VCaP (cell line): ENCODE results near the gene METTL23.
A peak's percentile ranks its signal among the peaks of the same experiment; 100 is the strongest.

Source experiments
- H3K27ac ChIP-seq: fragments of 450-650 bp; 2 replicates; pipeline ENCODE4 v1.5.1; 2017
- TF ChIP-seq, protein P1 (sequence below): fragments of 450-650 bp; conservative IDR thresholded peaks from 2 replicates; pipeline ENCODE4 v1.5.1; 2017; ENCODE audit warnings: mild to moderate bottlenecking, moderate library complexity

Gene METTL23

DNA sequence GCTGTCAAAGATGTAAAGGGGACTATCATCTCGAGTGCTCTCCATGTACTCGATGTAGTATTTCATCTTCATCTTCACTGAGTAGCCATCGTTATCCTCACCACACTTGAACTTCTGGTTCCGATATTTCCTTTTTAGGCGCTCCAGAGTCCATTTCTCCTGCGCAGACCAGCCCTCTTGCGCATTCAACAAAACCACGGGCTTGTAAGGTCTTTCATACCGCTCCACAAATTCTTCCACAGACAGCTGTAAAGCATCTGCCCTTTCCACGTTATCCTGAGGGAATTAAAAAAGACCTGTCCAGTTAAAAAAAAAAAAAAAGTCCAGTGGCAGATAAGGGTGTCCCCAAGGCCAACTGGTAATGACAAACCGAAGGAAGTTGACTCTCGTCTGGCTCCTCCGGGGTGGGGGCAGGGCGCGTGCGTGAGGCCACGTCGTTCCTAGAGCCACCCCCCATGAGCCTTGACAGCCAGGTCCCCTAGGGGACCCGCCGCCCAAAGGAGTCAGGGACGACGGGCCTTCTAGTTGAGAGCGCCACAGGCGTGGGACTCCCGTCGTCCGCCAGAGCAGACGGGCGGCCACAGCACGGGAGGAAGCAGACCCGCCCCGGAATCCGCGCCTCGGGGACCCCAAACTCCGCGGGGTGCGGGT is 934 bp upstream of the METTL23 start:
- TF ChIP-seq, protein P1, sequence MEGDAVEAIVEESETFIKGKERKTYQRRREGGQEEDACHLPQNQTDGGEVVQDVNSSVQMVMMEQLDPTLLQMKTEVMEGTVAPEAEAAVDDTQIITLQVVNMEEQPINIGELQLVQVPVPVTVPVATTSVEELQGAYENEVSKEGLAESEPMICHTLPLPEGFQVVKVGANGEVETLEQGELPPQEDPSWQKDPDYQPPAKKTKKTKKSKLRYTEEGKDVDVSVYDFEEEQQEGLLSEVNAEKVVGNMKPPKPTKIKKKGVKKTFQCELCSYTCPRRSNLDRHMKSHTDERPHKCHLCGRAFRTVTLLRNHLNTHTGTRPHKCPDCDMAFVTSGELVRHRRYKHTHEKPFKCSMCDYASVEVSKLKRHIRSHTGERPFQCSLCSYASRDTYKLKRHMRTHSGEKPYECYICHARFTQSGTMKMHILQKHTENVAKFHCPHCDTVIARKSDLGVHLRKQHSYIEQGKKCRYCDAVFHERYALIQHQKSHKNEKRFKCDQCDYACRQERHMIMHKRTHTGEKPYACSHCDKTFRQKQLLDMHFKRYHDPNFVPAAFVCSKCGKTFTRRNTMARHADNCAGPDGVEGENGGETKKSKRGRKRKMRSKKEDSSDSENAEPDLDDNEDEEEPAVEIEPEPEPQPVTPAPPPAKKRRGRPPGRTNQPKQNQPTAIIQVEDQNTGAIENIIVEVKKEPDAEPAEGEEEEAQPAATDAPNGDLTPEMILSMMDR = no peak

DNA sequence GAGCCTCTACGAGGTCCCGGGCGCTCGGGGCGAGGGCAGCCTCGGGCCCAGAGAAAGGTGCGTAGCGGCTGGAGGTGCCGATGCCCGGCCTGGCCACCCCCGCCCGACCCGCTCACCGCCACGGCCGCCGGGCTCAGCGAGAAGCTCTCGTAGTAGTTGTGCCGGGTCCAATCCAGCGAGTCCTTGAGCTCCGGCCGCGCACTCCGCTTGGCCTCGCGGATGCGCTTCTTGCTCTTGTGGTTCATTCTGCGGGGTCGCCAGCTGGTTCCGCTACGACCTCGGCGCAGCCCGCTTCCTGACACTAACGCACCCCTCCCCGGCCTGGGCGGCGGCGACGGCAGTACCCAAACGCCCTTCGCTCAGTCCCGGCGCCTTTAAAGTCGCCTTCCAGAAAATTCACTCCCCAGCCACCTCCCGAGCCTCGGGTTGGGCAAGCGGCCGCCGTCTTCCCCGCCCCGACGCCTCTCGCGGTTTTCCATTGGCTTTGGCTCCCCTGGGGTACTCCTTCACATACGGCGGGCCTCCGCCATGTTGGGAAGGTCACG is 336 bp upstream of the METTL23 start, which contains the start of gene JMJD6:
JMJD6 (minus strand) TSS at position 376 of the 545 bp plus-strand sequence; CDS start at position 245, 131 bp downstream.
- peak within 1 kb of the TSS; percentile 99 for H3K27ac ChIP-seq
- TF ChIP-seq, protein P1 = no peak

More for the DNA sequence above, 934 bp upstream of the METTL23 start:
- peak overlapping the region; percentile 99 for H3K27ac ChIP-seq

DNA sequence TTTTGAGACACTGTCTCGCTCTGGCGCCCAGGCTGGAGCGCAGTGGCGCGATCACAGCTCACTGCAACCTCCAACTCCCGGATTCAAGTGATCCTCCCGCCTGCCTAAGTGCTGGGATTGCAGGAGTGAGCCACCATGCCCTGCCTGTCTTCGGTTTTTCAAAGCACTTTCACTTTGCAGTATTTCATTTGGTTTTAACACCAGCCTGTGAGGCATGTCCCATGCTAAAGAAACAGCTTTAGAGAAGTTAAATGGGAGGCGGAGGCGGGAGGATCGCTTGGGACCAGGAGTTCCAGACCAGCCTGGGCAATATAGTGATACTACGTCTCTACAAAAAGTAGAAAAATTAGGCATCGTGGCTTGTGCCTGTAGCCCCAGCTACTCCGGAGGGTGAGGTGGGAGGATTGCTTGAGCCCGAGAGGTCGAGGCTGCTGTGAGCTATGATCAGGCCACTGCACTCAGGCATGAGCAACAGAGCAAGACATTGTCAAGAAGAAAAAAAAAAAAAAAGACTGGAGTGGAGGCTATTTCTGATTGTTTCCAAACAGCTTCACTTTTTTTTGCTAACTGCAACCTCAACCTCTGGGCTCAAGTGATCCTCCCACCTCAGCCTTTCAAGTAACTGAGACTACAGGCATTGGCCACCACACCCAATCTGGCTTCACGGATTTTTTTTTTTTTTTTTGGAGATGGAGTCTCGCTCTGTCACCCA is 1.3 kb downstream of the METTL23 start:
- TF ChIP-seq, protein P1 = no peak
- H3K27ac ChIP-seq = peak overlapping the region; percentile 99

DNA sequence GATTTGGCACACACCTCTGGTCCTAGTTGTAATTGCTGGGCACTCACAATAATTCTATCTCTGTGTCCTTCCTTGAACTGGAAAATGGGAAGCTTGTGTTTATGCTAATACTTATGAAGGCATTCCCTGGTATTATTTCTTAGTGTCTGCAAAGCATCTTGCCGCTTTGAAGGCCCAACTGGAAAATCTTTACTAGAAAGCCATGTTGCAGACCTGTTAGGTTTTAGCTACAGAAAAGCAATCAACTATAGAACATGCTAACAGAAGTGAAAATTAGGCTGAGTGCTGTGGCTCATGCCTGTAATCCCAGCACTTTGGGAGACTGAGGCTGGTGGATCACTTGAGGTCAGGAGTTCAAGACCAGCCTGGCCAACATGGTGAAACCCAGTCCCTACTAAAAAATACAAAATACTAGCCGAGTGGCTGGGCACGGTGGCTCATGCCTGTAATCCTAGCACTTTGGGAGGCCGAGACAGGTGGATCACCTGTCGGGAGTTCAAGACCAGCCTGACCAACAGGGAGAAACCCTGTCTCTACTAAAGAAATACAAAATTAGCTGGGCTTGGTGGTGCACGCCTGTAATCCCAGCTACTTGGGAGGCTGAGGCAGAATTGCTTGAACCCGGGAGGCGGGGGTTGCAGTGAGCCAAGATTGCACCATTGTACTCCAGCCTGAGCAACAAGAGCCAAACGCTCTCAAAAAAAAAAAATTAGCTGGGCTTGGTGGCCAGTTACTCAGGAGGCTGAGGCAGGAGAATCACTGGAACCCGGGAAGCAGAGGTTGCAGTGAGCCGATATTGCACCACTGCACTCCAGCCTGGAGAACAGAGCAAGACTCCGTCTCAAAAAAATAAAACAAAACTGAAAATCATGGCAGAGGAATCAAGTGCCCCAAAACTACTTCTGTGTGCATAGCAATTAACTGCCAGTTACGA is 5.4 kb downstream of the METTL23 start:
- peak overlapping the region; percentile 1; the same call in 1 of the 2 replicates for H3K27ac ChIP-seq

DNA sequence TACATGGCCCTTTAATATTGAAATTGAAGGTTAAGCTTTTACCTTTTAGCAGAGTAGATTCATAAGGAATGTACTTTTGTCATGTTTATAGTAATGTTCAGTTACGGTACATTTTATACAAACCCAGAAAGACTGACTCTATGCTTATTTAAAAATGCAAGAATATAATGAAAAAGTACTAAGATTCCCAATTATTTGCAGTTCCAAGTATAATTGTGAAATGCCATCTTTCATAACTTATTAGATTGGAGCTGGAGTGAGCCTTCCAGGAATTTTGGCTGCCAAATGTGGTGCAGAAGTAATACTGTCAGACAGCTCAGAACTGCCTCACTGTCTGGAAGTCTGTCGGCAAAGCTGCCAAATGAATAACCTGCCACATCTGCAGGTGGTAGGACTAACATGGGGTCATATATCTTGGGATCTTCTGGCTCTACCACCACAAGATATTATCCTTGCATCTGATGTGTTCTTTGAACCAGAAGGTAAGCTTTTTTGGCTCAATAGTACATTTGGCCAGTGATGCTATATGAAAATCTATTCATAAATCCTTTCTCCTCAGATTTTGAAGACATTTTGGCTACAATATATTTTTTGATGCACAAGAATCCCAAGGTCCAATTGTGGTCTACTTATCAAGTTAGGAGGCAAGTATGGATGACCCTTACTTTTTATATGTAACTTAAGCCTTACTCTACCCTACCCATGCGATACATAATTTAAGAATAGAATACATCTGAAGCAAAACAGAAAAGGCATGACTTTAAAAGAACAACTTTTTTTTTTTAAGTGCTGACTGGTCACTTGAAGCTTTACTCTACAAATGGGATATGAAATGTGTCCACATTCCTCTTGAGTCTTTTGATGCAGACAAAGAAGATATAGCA is 6.3 kb downstream of the METTL23 start:
- peak overlapping the region; percentile 1; the same call in 1 of the 2 replicates for H3K27ac ChIP-seq
- TF ChIP-seq, protein P1 = no peak

DNA sequence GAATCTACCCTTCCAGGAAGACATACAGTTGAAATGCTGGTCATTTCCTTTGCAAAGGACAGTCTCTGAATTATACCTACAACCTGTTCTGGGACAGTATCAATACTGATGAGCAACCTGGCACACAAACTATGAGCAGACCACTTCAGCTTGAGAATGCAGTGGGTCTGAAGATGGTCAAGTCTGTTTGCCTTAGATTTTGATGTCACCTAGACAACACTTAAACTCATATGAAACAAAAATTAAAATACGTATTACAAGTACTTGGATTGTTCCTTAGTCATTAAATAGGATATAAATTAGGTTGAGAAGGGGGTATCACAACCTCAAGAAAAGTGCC is 6.9 kb downstream of the METTL23 start:
- TF ChIP-seq, protein P1 = no peak
- peak overlapping the region; percentile 100 for H3K27ac ChIP-seq
